Gastroesophageal sphincter (tissue), 3 donors: ENCODE data around the gene PIGO.

Experiments used
- EP300 ChIP-seq: sonication (generic); formaldehyde crosslinking; IDR thresholded peaks from one replicate; pipeline ENCODE4 v1.6.1; 2017; ENCODE audit warnings: antibody characterized with exemption, mild to moderate bottlenecking
- POLR2A ChIP-seq, 2 donors: fragments of 450-650 bp; IDR thresholded peaks; one replicate each; pipeline ENCODE4 v1.6.1; 2017; ENCODE audit warnings: antibody characterized with exemption in 2 of 2, mild to moderate bottlenecking in 2 of 2, moderate library complexity in 1 of 2
- POLR2AphosphoS5 ChIP-seq: sonication (generic); formaldehyde crosslinking; IDR thresholded peaks from one replicate; pipeline ENCODE4 v1.6.1; 2017; ENCODE audit warnings: antibody characterized with exemption
- TF ChIP-seq, protein P1 (sequence below), 4 experiments: fragments of 200-600 bp in 2 of 4; fragments of 450-650 bp in 2 of 4; sonication (generic) in 1 of 4; IDR thresholded peaks; one replicate each; pipeline ENCODE4 v1.5.1; 2017 to 2019; ENCODE audit warnings: antibody characterized with exemption in 4 of 4, mild to moderate bottlenecking in 2 of 4, moderate library complexity in 2 of 4

DNA sequence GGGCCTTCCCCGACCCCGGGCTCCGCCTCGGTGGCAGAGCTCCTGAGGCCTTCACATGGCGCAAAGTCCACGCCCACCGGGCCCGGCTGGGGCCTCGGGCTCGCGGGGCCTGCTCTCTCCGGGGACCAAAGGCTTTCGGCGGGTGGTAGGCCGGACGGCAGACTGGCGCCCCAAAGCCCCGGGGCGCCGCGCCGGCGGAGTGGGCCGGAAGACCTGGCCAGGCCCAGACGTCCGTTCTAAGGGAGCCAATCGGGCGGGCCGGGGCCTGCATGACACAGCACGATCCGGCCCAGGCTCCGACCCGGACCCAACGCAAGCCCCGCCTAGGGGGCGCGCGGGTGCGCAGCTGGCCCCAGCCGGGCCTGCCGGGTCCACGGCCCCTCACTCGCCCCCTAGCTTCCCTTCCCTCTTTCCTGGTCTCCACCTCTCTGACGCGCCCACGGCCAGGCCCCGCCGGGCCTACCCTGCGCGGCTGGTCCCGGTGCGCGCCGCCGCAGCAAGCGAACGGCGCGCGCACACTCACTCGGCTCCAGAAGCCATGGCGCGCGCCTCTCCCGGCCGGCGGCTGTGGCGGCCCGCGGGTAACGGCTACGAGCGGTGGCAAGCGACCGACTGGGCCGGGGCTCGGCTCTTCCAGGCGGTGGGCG, 24.5 kb downstream of the PIGO start:
- TF ChIP-seq EP300 (no peak), POLR2A (IDR thresholded peaks at IDR 0.05) (no peak), POLR2AphosphoS5 (peak; percentile 37)
- TF ChIP-seq, protein P1, sequence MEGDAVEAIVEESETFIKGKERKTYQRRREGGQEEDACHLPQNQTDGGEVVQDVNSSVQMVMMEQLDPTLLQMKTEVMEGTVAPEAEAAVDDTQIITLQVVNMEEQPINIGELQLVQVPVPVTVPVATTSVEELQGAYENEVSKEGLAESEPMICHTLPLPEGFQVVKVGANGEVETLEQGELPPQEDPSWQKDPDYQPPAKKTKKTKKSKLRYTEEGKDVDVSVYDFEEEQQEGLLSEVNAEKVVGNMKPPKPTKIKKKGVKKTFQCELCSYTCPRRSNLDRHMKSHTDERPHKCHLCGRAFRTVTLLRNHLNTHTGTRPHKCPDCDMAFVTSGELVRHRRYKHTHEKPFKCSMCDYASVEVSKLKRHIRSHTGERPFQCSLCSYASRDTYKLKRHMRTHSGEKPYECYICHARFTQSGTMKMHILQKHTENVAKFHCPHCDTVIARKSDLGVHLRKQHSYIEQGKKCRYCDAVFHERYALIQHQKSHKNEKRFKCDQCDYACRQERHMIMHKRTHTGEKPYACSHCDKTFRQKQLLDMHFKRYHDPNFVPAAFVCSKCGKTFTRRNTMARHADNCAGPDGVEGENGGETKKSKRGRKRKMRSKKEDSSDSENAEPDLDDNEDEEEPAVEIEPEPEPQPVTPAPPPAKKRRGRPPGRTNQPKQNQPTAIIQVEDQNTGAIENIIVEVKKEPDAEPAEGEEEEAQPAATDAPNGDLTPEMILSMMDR (IDR thresholded peaks at IDR 0.05) = peak in 2 of 4 experiments; percentile 45 to 61
